Retinal pigment epithelial cell (primary cell): ENCODE data around the gene CYSRT1.

Experiments
- DNase-seq: peaks from one replicate; pipeline ENCODE4 v3.0.0-alpha.2; 2010; ENCODE audit warnings: low read depth
- H3K4me3 ChIP-seq: 2 replicates; pipeline ENCODE4 v1.5.1; 2011; ENCODE audit warnings: mild to moderate bottlenecking, low read length, control low read depth, moderate library complexity
- CTCF ChIP-seq: conservative IDR thresholded peaks from 2 replicates; pipeline ENCODE4 v1.5.1; 2011; ENCODE audit warnings: low read depth, low read length, control low read depth, inconsistent platforms

Gene CYSRT1

GRCh38 chr9:137214620-137215019 lies 10.4 kb upstream of the CYSRT1 start:
- DNase-seq, result no peak
- H3K4me3 ChIP-seq, result no peak overlapping the region
- no peak for TF ChIP-seq CTCF

GRCh38 chr9:137215196-137215986 lies 9.6 kb upstream of the CYSRT1 start:
- TF ChIP-seq CTCF, result no peak
- H3K4me3 ChIP-seq, result no peak overlapping the region
- DNase-seq, result no peak

- H3K4me3 ChIP-seq, result no peak overlapping the region
- DNase-seq, result no peak
- no peak for TF ChIP-seq CTCF
Observed at GRCh38 chr9:137216188-137216965, 8.6 kb upstream of the CYSRT1 start.

- H3K4me3 ChIP-seq, result no peak overlapping the region
- no peak for TF ChIP-seq CTCF
- DNase-seq, result no peak
Observed at GRCh38 chr9:137217276-137218211, 7.4 kb upstream of the CYSRT1 start.

- no peak for TF ChIP-seq CTCF
- no peak overlapping the region for H3K4me3 ChIP-seq
- DNase-seq, result no peak
Observed at GRCh38 chr9:137218212-137218753, 6.7 kb upstream of the CYSRT1 start.

GRCh38 chr9:137218754-137219271 lies 6.2 kb upstream of the CYSRT1 start:
- TF ChIP-seq CTCF, result no peak
- no peak for DNase-seq
- no peak overlapping the region for H3K4me3 ChIP-seq
